ENCODE data around the gene ARMH1.
"Not testable (repeated sequence)": the region's sequence is repeated elsewhere in the genome, so short reads cannot be mapped to it uniquely, and the experiment has no call there.

The ARMH1 gene

GRCh38 chr1:44699375-44699774 is 24.9 kb downstream of the ARMH1 start:
- H3K27me3 ChIP-seq (replicated peaks in 2 of 5; ENCODE audit: control insufficient read depth in 4 of 5, insufficient read depth in 5 of 5, low read length in 4 of 5); H3K9me3 ChIP-seq (ENCODE audit: control extremely low read depth in 1 of 5, control insufficient read depth in 4 of 5, insufficient read depth in 2 of 5, low read depth in 1 of 5, low read length in 4 of 5); POLR2A ChIA-PET; H3K27ac ChIP-seq (ENCODE audit: insufficient read depth in 1 of 2, low read depth in 1 of 2, low read length in 2 of 2, poor library complexity in 1 of 2, severe bottlenecking in 2 of 2); H3K4me3 ChIP-seq (ENCODE audit: control insufficient read depth in 1 of 7, extremely low read depth in 1 of 7, insufficient read depth in 4 of 7, low read depth in 2 of 7, low read length in 6 of 7); H3K36me3 ChIP-seq (ENCODE audit: control insufficient read depth in 4 of 4, insufficient read depth in 4 of 4, low read length in 3 of 4); DNase-seq: not testable (repeated sequence)
- CTCF ChIA-PET, result interaction anchor here (0.9 to 1.6 kb wide), 2 partner anchors 17 to 18 kb away, joined by 3 to 4 read pairs; no protein-coding TSS in a partner anchor
- 88% methylated on average over 5 of the region's 9 CpGs for WGBS (ENCODE audit: insufficient coverage)
- peaks cover 0 to 29% (median 16%) of the 10 kb centered on the region in 4 experiments for H3K4me1 ChIP-seq (ENCODE audit: control extremely low read depth in 1 of 4, control insufficient read depth in 4 of 4, insufficient read depth in 4 of 4, low read length in 3 of 4)

GRCh38 chr1:44700573-44700972 is 26.1 kb downstream of the ARMH1 start:
- CTCF ChIA-PET, result interaction anchor here (0.8 to 1.6 kb wide), 2 partner anchors 9 to 17 kb away, joined by 3 to 4 read pairs; no protein-coding TSS in a partner anchor
- H3K27me3 ChIP-seq (replicated peaks in 2 of 5; ENCODE audit: control insufficient read depth in 4 of 5, insufficient read depth in 5 of 5, low read length in 4 of 5), result no peaks in the 10 kb centered on the region
- H3K27ac ChIP-seq (ENCODE audit: insufficient read depth in 1 of 2, low read depth in 1 of 2, low read length in 2 of 2, poor library complexity in 1 of 2, severe bottlenecking in 2 of 2), result no peak overlapping the region
- no peak for DNase-seq
- H3K9me3 ChIP-seq (ENCODE audit: control extremely low read depth in 1 of 5, control insufficient read depth in 4 of 5, insufficient read depth in 2 of 5, low read depth in 1 of 5, low read length in 4 of 5), result no peaks in the 10 kb centered on the region
- WGBS (ENCODE audit: insufficient coverage), result no CpG with 5 or more reads among the region's 1 CpG
- H3K4me3 ChIP-seq (ENCODE audit: control insufficient read depth in 1 of 7, extremely low read depth in 1 of 7, insufficient read depth in 4 of 7, low read depth in 2 of 7, low read length in 6 of 7), result no peak overlapping the region
- H3K36me3 ChIP-seq (ENCODE audit: control insufficient read depth in 4 of 4, insufficient read depth in 4 of 4, low read length in 3 of 4), result no peaks in the 10 kb centered on the region
- peaks cover 0 to 29% (median 16%) of the 10 kb centered on the region in 4 experiments for H3K4me1 ChIP-seq (ENCODE audit: control extremely low read depth in 1 of 4, control insufficient read depth in 4 of 4, insufficient read depth in 4 of 4, low read length in 3 of 4)
- POLR2A ChIA-PET, result no interaction called here

- H3K4me1 ChIP-seq (ENCODE audit: control extremely low read depth in 1 of 4, control insufficient read depth in 4 of 4, insufficient read depth in 4 of 4, low read length in 3 of 4), result peaks cover 0 to 25% (median 15%) of the 10 kb centered on the region in 4 experiments
- H3K9me3 ChIP-seq (ENCODE audit: control extremely low read depth in 1 of 5, control insufficient read depth in 4 of 5, insufficient read depth in 2 of 5, low read depth in 1 of 5, low read length in 4 of 5), result no peaks in the 10 kb centered on the region
- no peaks in the 10 kb centered on the region for H3K36me3 ChIP-seq (ENCODE audit: control insufficient read depth in 4 of 4, insufficient read depth in 4 of 4, low read length in 3 of 4)
- no peak for DNase-seq
- no peaks in the 10 kb centered on the region for H3K27me3 ChIP-seq (replicated peaks in 2 of 5; ENCODE audit: control insufficient read depth in 4 of 5, insufficient read depth in 5 of 5, low read length in 4 of 5)
- WGBS (ENCODE audit: insufficient coverage), result 95% methylated on average over 4 of the region's 7 CpGs
- no peak overlapping the region for H3K4me3 ChIP-seq (ENCODE audit: control insufficient read depth in 1 of 7, extremely low read depth in 1 of 7, insufficient read depth in 4 of 7, low read depth in 2 of 7, low read length in 6 of 7)
- no peak overlapping the region for H3K27ac ChIP-seq (ENCODE audit: insufficient read depth in 1 of 2, low read depth in 1 of 2, low read length in 2 of 2, poor library complexity in 1 of 2, severe bottlenecking in 2 of 2)
- CTCF ChIA-PET, result interaction anchor here (0.8 kb wide), 1 partner anchor 8 kb away, joined by 3 read pairs; no protein-coding TSS in a partner anchor
- POLR2A ChIA-PET, result no interaction called here
Observed at GRCh38 chr1:44701141-44701573, 26.6 kb downstream of the ARMH1 start.

GRCh38 chr1:44705470-44705869 is 31.0 kb downstream of the ARMH1 start:
- 88% methylated on average over 4 of the region's 6 CpGs for WGBS (ENCODE audit: insufficient coverage)
- no peaks in the 10 kb centered on the region for H3K36me3 ChIP-seq (ENCODE audit: control insufficient read depth in 4 of 4, insufficient read depth in 4 of 4, low read length in 3 of 4)
- no peak overlapping the region for H3K4me3 ChIP-seq (ENCODE audit: control insufficient read depth in 1 of 7, extremely low read depth in 1 of 7, insufficient read depth in 4 of 7, low read depth in 2 of 7, low read length in 6 of 7)
- H3K4me1 ChIP-seq (ENCODE audit: control extremely low read depth in 1 of 4, control insufficient read depth in 4 of 4, insufficient read depth in 4 of 4, low read length in 3 of 4), result peaks cover 0 to 5% (median 1%) of the 10 kb centered on the region in 4 experiments
- H3K27me3 ChIP-seq (replicated peaks in 2 of 5; ENCODE audit: control insufficient read depth in 4 of 5, insufficient read depth in 5 of 5, low read length in 4 of 5), result no peaks in the 10 kb centered on the region
- H3K27ac ChIP-seq (ENCODE audit: insufficient read depth in 1 of 2, low read depth in 1 of 2, low read length in 2 of 2, poor library complexity in 1 of 2, severe bottlenecking in 2 of 2), result no peak overlapping the region
- ChIA-PET POLR2A (no interaction called here), CTCF (interaction anchor here (1.9 to 2.2 kb wide), 2 partner anchors 18 to 33 kb away, joined by 5 to 11 read pairs; partner anchors contain the start of gene TMEM53)
- no peak for DNase-seq
- H3K9me3 ChIP-seq (ENCODE audit: control extremely low read depth in 1 of 5, control insufficient read depth in 4 of 5, insufficient read depth in 2 of 5, low read depth in 1 of 5, low read length in 4 of 5), result no peaks in the 10 kb centered on the region

GRCh38 chr1:44705938-44706337 is 31.4 kb downstream of the ARMH1 start:
- DNase-seq, result no peak
- ChIA-PET POLR2A (no interaction called here), CTCF (interaction anchor here (0.8 to 2.2 kb wide), 6 partner anchors 9 to 33 kb away, joined by 3 to 18 read pairs (median 8); partner anchors contain the start of genes RNU5D-1 and TMEM53)
- Histone ChIP-seq H3K9me3 (ENCODE audit: control extremely low read depth in 1 of 5, control insufficient read depth in 4 of 5, insufficient read depth in 2 of 5, low read depth in 1 of 5, low read length in 4 of 5) (no peaks in the 10 kb centered on the region), H3K4me1 (ENCODE audit: control extremely low read depth in 1 of 4, control insufficient read depth in 4 of 4, insufficient read depth in 4 of 4, low read length in 3 of 4) (peaks cover 0 to 5% (median 1%) of the 10 kb centered on the region in 4 experiments), H3K36me3 (ENCODE audit: control insufficient read depth in 4 of 4, insufficient read depth in 4 of 4, low read length in 3 of 4) (no peaks in the 10 kb centered on the region), H3K27me3 (replicated peaks in 2 of 5; ENCODE audit: control insufficient read depth in 4 of 5, insufficient read depth in 5 of 5, low read length in 4 of 5) (no peaks in the 10 kb centered on the region), H3K27ac (ENCODE audit: insufficient read depth in 1 of 2, low read depth in 1 of 2, low read length in 2 of 2, poor library complexity in 1 of 2, severe bottlenecking in 2 of 2) (no peak overlapping the region), H3K4me3 (ENCODE audit: control insufficient read depth in 1 of 7, extremely low read depth in 1 of 7, insufficient read depth in 4 of 7, low read depth in 2 of 7, low read length in 6 of 7) (no peak overlapping the region)
- 95% methylated on average over 2 of the region's 2 CpGs for WGBS (ENCODE audit: insufficient coverage)

- no peaks in the 10 kb centered on the region for H3K36me3 ChIP-seq (ENCODE audit: control insufficient read depth in 4 of 4, insufficient read depth in 4 of 4, low read length in 3 of 4)
- no peaks in the 10 kb centered on the region for H3K9me3 ChIP-seq (ENCODE audit: control extremely low read depth in 1 of 5, control insufficient read depth in 4 of 5, insufficient read depth in 2 of 5, low read depth in 1 of 5, low read length in 4 of 5)
- 95% methylated on average over 3 of the region's 6 CpGs for WGBS (ENCODE audit: insufficient coverage)
- ChIA-PET CTCF (interaction anchor here (0.8 to 2.2 kb wide), 7 partner anchors 11 to 34 kb away, joined by 3 to 18 read pairs (median 5); partner anchors contain the start of gene TMEM53), POLR2A (interaction anchor here (0.8 kb wide), 1 partner anchor 14 kb away, joined by 3 read pairs; no protein-coding TSS in a partner anchor)
- DNase-seq, result no peak
- H3K4me1 ChIP-seq (ENCODE audit: control extremely low read depth in 1 of 4, control insufficient read depth in 4 of 4, insufficient read depth in 4 of 4, low read length in 3 of 4), result peaks cover 0 to 5% (median 1%) of the 10 kb centered on the region in 4 experiments
- H3K27ac ChIP-seq (ENCODE audit: insufficient read depth in 1 of 2, low read depth in 1 of 2, low read length in 2 of 2, poor library complexity in 1 of 2, severe bottlenecking in 2 of 2), result no peak overlapping the region
- no peaks in the 10 kb centered on the region for H3K27me3 ChIP-seq (replicated peaks in 2 of 5; ENCODE audit: control insufficient read depth in 4 of 5, insufficient read depth in 5 of 5, low read length in 4 of 5)
- H3K4me3 ChIP-seq (ENCODE audit: control insufficient read depth in 1 of 7, extremely low read depth in 1 of 7, insufficient read depth in 4 of 7, low read depth in 2 of 7, low read length in 6 of 7), result no peak overlapping the region
Observed at GRCh38 chr1:44707112-44707881, 32.8 kb downstream of the ARMH1 start.

Measured in common myeloid progenitor, CD34-positive (primary cell).